NOMO-1 treated with DMSO at 0.1 percent for 48 hours (cell line): Measurements from ENCODE around the gene TUBB.

ENCODE experiments used
- DNase-seq: peaks from one replicate; lab custom pipeline; 2025; ENCODE audit not compliant: unreplicated experiment; lab: John Stamatoyannopoulos, UW

The TUBB gene

GRCh38 chr6:30719791-30720737, at the start of gene TUBB:
Gene TUBB, plus strand, starts transcription at chr6:30720352. Its CDS starts 155 bp downstream, at chr6:30720507.
- peak; percentile 99 for DNase-seq

- no peak for DNase-seq
These were observed 49.2 kb upstream of the TUBB start for GRCh38 chr6:30670760-30671527.

GRCh38 chr6:30672445-30673253, 47.5 kb upstream of the TUBB start, which contains the start of gene DHX16:
Gene DHX16, minus strand, starts transcription at chr6:30673006. Its CDS starts 165 bp downstream, at chr6:30672841.
- peak; percentile 95 for DNase-seq

DNA sequence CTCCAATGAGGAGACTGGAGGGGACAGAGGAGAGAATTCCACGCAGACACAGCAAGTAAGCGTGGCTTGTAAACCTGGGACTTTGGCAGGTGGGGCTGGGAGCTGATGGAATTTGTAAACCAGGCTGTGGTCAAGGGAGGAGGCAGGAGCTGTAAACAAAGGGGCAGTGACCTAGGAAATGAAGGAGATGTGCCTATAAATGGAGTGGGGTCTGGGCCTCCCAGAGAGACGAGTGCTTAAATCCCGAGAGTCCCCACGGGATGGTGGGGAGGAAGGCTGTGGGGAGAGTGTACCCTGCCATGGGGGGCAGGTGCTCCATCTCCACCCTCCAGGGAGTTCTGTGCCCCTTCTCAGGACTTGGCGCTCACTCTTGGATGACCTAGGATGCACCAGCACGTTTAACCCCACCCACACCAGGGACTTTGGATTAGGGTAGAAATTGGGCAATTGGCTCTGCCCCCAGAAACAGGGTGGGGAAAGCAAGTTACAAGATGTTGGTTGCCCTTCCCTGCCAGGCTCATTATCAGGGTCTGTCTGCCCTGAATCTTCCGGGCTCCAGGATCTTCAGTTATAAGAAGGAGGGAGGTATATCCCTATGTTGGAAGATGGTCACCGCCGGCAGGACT, 43.4 kb upstream of the TUBB start:
- no peak for DNase-seq

DNA sequence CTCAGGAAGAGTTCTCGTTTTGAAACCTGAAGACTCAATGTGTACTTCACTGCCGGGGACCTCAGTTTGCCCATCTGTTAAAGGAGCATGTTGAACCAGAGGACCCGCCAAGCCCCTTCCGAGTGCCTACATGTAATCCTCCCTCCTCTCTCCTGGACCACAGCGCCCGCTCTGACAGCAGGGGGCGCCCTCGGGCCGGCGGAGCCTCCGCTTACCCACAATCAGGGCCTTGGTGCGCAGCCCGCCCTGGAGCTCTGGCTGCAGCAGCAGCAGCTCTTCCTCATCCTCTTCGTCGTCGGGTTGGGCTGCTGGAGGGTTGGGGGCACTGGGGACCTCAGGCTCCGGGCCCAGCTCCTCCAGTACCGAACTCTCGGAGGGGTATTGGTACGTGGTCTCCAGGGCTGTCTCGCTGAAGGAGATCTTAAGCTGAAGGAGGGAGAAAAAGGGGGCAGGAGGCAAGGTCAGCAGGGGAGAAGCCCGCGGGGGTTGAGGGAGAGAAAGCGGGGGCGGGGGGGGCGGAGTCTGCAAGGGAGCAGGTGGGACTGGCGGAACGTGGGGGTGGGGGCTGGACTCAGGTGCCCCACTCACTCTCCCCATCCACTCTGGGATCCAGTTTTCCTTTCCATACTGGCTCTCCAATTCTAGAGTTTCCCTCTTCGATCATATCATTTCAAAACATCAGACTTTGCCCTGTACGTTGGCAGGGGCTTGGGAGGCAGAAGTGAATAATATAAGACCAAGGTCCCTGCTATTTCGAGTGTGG, 41.0 kb upstream of the TUBB start:
- DNase-seq: peak; percentile 76

GRCh38 chr6:30679765-30680535, 40.2 kb upstream of the TUBB start:
- DNase-seq: no peak

GRCh38 chr6:30681766-30682142, 38.4 kb upstream of the TUBB start:
- DNase-seq: no peak

GRCh38 chr6:30682143-30683117, 37.7 kb upstream of the TUBB start:
- DNase-seq: peak; percentile 96

- DNase-seq: no peak
These were observed 36.8 kb upstream of the TUBB start for GRCh38 chr6:30683183-30683979.

DNA sequence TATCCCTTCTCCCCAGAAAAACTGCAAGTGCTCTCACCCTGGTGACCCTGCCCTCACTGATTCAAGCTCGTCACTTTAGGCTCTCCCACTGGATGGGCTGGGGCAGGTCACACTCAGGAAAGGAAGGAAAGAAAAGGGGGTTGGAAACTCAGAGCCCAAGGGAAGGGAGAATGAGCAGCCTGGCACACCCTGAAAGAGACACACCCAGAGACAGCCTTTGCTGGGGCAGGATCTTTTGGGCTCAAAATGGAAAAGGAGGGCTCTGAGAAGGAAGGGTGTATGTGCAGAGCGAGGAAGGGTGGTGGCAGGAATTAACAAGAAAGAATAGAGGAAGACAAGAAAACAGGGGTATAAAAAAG, 36.2 kb upstream of the TUBB start:
- no peak for DNase-seq

DNA sequence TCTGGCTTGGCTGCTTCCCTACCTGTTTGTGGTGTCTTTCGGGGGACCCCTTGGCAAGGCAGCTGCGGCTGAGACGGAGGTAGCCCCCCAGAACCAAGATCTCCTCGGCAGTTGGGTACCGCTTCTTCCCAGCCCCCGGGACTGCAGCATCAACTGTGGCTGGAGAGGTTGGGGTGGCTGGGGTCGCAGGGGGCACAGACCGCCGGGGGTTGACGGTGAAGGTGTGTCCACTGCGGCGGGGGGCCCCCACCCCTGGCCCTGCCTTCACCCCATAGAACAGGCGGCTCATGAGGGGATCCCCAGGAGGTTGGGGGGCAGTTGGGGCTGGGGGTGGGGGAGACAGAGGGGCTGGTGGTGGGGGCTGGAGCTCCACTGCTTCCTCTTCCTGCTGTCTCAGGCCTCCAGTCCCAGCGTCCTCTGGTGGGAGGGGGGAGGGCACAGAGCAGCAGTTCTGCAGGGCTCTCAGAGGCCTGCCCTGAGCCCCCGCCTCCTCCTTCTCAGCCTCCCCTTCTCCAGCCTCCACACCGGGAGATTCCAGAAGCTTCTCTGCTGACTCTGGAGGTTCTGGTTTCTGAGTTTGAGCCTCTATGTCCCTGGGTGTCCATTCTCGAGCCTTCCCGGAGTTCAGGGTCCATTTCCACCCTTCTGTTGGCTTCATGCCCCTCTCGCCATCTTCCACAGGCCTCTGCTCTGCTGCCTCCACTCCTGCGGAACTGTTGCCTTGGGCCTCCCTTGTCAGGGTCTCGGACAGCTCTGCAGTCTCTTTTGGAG, 35.6 kb upstream of the TUBB start:
- DNase-seq: peak; percentile 64

GRCh38 chr6:30685157-30686008, 34.8 kb upstream of the TUBB start:
- peak; percentile 43 for DNase-seq

GRCh38 chr6:30686009-30686907, 33.9 kb upstream of the TUBB start, which contains the start of gene PPP1R18:
Gene PPP1R18, minus strand, starts transcription at chr6:30686645. Its CDS starts 627 bp downstream, at chr6:30686018.
- peak; percentile 42 for DNase-seq

- DNase-seq: peak; percentile 88
These were observed 33.1 kb upstream of the TUBB start for GRCh38 chr6:30686908-30687658.
